Mammary epithelial cell (primary cell): ENCODE data around the gene ACRBP.

ENCODE experiments used
- CTCF ChIP-seq, 2 donors: IDR thresholded peaks in 1 of 2; conservative IDR thresholded peaks in 1 of 2; 2 replicates each; pipeline ENCODE4 v1.5.1; 2011 to 2012; ENCODE audit warnings: inconsistent platforms in 2 of 2, low read length in 2 of 2, mild to moderate bottlenecking in 2 of 2, control low read depth in 1 of 2, low read depth in 1 of 2; ENCODE audit not compliant: insufficient read depth in 1 of 2; ENCODE audit errors: extremely low read depth in 1 of 2
- EZH2 ChIP-seq: IDR thresholded peaks from 2 replicates; pipeline ENCODE4 v1.6.1; 2012; ENCODE audit warnings: low read length, inconsistent platforms, borderline replicate concordance

GRCh38 chr12:6613776-6614512 is 33.3 kb downstream of the ACRBP start:
- TF ChIP-seq CTCF (conservative IDR thresholded peaks at IDR 0.05 in 1 of 2, IDR thresholded peaks at IDR 0.05 in 1 of 2; ENCODE audit: extremely low read depth in 1 of 2, insufficient read depth in 1 of 2, low read depth in 1 of 2, low read length in 2 of 2), result no peak
- TF ChIP-seq EZH2, result no peak
